GM18868 (cell line): ENCODE results near the gene KIFBP.
A peak's percentile ranks its signal among the peaks of the same experiment; 100 is the strongest.

ENCODE experiments used
- ATAC-seq: cut with Tn5 transposase; IDR thresholded peaks from one replicate; pipeline ENCODE4 v1.9.1; 2021; ENCODE audit warnings: mild to moderate bottlenecking, moderate library complexity; ENCODE audit not compliant: unreplicated experiment

The KIFBP gene

GRCh38 chr10:69047111-69047832 lies 58.7 kb downstream of the KIFBP start:
- ATAC-seq, result no peak

- no peak for ATAC-seq
These were observed 59.5 kb downstream of the KIFBP start for GRCh38 chr10:69048103-69048502.

- ATAC-seq, result no peak
These were observed 61.0 kb downstream of the KIFBP start for GRCh38 chr10:69049566-69049961.

GRCh38 chr10:69051303-69051702 lies 62.7 kb downstream of the KIFBP start:
- peak; percentile 41 for ATAC-seq

- ATAC-seq, result no peak
These were observed 63.3 kb downstream of the KIFBP start for GRCh38 chr10:69051710-69052487.

- ATAC-seq, result no peak
These were observed 64.1 kb downstream of the KIFBP start for GRCh38 chr10:69052736-69053135.

GRCh38 chr10:69055241-69055640 lies 66.6 kb downstream of the KIFBP start:
- no peak for ATAC-seq

GRCh38 chr10:69056129-69056528 lies 67.5 kb downstream of the KIFBP start:
- ATAC-seq, result no peak

- ATAC-seq, result no peak
These were observed 68.1 kb downstream of the KIFBP start for GRCh38 chr10:69056536-69057260.

GRCh38 chr10:69057261-69057950 lies 68.8 kb downstream of the KIFBP start:
- ATAC-seq, result no peak

- ATAC-seq, result no peak
These were observed 69.3 kb downstream of the KIFBP start for GRCh38 chr10:69057951-69058297.

GRCh38 chr10:69060127-69060798 lies 71.7 kb downstream of the KIFBP start:
- ATAC-seq, result no peak

GRCh38 chr10:69061305-69062161 lies 72.9 kb downstream of the KIFBP start:
- ATAC-seq, result peak; percentile 31

GRCh38 chr10:69062901-69063300 lies 74.3 kb downstream of the KIFBP start:
- no peak for ATAC-seq

GRCh38 chr10:69064762-69065328 lies 76.2 kb downstream of the KIFBP start:
- no peak for ATAC-seq

GRCh38 chr10:69065406-69066361 lies 77.1 kb downstream of the KIFBP start:
- ATAC-seq, result peak; percentile 65
